Neural cell (in vitro differentiated cells): ENCODE results near the gene GOLGA8F.
"Not testable (repeated sequence)": the region's sequence is repeated elsewhere in the genome, so short reads cannot be mapped to it uniquely, and the experiment has no call there.

Source experiments
- EP300 ChIP-seq: fragments of 450-650 bp; conservative IDR thresholded peaks from 2 replicates; pipeline ENCODE4 v1.6.1; 2014; ENCODE audit warnings: antibody characterized with exemption, mild to moderate bottlenecking, moderate library complexity; ENCODE audit not compliant: poor library complexity, severe bottlenecking
- POLR2AphosphoS5 ChIP-seq: IDR thresholded peaks from 2 replicates; pipeline ENCODE4 v1.6.1; 2012
- TAF1 ChIP-seq: IDR thresholded peaks from 2 replicates; pipeline ENCODE4 v1.6.1; 2012; ENCODE audit warnings: low read depth
- TF ChIP-seq, protein P1 (sequence below): fragments of 450-650 bp; IDR thresholded peaks from 2 replicates; pipeline ENCODE4 v1.5.1; 2014; ENCODE audit warnings: antibody characterized with exemption, mild to moderate bottlenecking, moderate library complexity; ENCODE audit not compliant: poor library complexity, severe bottlenecking
- TF ChIP-seq, protein P2 (sequence below): IDR thresholded peaks from 2 replicates; pipeline ENCODE4 v1.6.1; 2012; ENCODE audit warnings: borderline replicate concordance

DNA sequence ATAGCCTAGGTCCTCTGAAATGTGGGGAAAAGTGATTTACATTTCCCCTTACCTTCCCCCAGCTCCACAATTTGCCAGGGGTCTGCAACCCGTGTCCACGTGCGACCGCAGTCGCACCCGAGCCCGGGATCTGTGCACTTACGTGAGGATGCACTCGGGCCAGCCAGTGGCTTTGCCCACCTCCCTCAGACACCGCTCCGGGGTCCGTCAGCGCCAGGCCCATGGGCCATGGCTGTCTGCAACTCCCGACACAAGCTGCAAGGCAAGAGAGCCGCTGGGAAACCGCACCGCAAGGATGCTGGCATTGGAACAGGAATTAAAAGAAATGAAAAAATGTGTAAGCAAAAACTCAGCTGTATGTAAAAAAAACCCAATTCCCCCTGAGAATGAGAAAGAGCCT is 13.0 kb upstream of the GOLGA8F start:
- TF ChIP-seq POLR2AphosphoS5, EP300, TAF1: not testable (repeated sequence)
- TF ChIP-seq, protein P1, sequence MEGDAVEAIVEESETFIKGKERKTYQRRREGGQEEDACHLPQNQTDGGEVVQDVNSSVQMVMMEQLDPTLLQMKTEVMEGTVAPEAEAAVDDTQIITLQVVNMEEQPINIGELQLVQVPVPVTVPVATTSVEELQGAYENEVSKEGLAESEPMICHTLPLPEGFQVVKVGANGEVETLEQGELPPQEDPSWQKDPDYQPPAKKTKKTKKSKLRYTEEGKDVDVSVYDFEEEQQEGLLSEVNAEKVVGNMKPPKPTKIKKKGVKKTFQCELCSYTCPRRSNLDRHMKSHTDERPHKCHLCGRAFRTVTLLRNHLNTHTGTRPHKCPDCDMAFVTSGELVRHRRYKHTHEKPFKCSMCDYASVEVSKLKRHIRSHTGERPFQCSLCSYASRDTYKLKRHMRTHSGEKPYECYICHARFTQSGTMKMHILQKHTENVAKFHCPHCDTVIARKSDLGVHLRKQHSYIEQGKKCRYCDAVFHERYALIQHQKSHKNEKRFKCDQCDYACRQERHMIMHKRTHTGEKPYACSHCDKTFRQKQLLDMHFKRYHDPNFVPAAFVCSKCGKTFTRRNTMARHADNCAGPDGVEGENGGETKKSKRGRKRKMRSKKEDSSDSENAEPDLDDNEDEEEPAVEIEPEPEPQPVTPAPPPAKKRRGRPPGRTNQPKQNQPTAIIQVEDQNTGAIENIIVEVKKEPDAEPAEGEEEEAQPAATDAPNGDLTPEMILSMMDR, result not testable (repeated sequence)
- TF ChIP-seq, protein P2, sequence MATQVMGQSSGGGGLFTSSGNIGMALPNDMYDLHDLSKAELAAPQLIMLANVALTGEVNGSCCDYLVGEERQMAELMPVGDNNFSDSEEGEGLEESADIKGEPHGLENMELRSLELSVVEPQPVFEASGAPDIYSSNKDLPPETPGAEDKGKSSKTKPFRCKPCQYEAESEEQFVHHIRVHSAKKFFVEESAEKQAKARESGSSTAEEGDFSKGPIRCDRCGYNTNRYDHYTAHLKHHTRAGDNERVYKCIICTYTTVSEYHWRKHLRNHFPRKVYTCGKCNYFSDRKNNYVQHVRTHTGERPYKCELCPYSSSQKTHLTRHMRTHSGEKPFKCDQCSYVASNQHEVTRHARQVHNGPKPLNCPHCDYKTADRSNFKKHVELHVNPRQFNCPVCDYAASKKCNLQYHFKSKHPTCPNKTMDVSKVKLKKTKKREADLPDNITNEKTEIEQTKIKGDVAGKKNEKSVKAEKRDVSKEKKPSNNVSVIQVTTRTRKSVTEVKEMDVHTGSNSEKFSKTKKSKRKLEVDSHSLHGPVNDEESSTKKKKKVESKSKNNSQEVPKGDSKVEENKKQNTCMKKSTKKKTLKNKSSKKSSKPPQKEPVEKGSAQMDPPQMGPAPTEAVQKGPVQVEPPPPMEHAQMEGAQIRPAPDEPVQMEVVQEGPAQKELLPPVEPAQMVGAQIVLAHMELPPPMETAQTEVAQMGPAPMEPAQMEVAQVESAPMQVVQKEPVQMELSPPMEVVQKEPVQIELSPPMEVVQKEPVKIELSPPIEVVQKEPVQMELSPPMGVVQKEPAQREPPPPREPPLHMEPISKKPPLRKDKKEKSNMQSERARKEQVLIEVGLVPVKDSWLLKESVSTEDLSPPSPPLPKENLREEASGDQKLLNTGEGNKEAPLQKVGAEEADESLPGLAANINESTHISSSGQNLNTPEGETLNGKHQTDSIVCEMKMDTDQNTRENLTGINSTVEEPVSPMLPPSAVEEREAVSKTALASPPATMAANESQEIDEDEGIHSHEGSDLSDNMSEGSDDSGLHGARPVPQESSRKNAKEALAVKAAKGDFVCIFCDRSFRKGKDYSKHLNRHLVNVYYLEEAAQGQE, result not testable (repeated sequence)
